Hepatocyte (in vitro differentiated cells): ENCODE data around the gene GXYLT2. TPM values are rescaled to one million over a fixed set of nuclear protein-coding genes. Genes with fewer than 3 reads are reported as not detected.
A peak's percentile ranks its signal among the peaks of the same experiment; 100 is the strongest.

Experiments used
- DNase-seq: peaks from one replicate; pipeline ENCODE4 v3.0.0-alpha.2; 2016; ENCODE audit warnings: low spot score
- H2AFZ ChIP-seq: fragments of 200-600 bp; sonication (generic); 2 replicates; pipeline ENCODE4 v1.6.0; 2016; ENCODE audit warnings: antibody characterized with exemption, mild to moderate bottlenecking
- H3K27ac ChIP-seq: fragments of 200-600 bp; sonication (generic); 2 replicates; pipeline ENCODE4 v1.5.1; 2016; ENCODE audit warnings: mild to moderate bottlenecking
- H3K27me3 ChIP-seq: fragments of 200-600 bp; sonication (generic); 2 replicates; pipeline ENCODE4 v1.6.1; 2016
- H3K36me3 ChIP-seq: fragments of 200-600 bp; sonication (generic); replicated peaks from 2 replicates; pipeline ENCODE4 v1.5.1; 2016; ENCODE audit warnings: low read depth; ENCODE audit not compliant: insufficient read depth
- H3K4me1 ChIP-seq: fragments of 200-600 bp; sonication (generic); 2 replicates; pipeline ENCODE4 v1.5.1; 2016; ENCODE audit warnings: mild to moderate bottlenecking, moderate library complexity; ENCODE audit not compliant: insufficient read depth
- H3K4me2 ChIP-seq: fragments of 200-600 bp; sonication (generic); 2 replicates; pipeline ENCODE4 v1.6.0; 2016
- H3K4me3 ChIP-seq: fragments of 200-600 bp; sonication (generic); 2 replicates; pipeline ENCODE4 v1.5.1; 2016; ENCODE audit warnings: mild to moderate bottlenecking
- H3K79me2 ChIP-seq: fragments of 200-600 bp; sonication (generic); 2 replicates; pipeline ENCODE4 v1.6.0; 2017; ENCODE audit warnings: mild to moderate bottlenecking
- H3K9me2 ChIP-seq: fragments of 200-600 bp; sonication (generic); replicated peaks from 2 replicates; pipeline ENCODE4 v1.6.0; 2017; ENCODE audit warnings: mild to moderate bottlenecking; ENCODE audit not compliant: insufficient read depth
- H3K9me3 ChIP-seq: fragments of 200-600 bp; sonication (generic); 2 replicates; pipeline ENCODE4 v1.5.1; 2016; ENCODE audit warnings: low read depth, mild to moderate bottlenecking
- H4K20me1 ChIP-seq: fragments of 200-600 bp; sonication (generic); 2 replicates; pipeline ENCODE4 v1.6.0; 2016; ENCODE audit warnings: mild to moderate bottlenecking; ENCODE audit not compliant: insufficient read depth, poor library complexity, severe bottlenecking
- EZH2 ChIP-seq: fragments of 200-600 bp; sonication (generic); IDR thresholded peaks from 2 replicates; pipeline ENCODE4 v1.6.1; 2016; ENCODE audit warnings: antibody characterized with exemption, mild to moderate bottlenecking, borderline replicate concordance
- EZH2phosphoT487 ChIP-seq: fragments of 200-600 bp; sonication (generic); IDR thresholded peaks from one replicate; pipeline ENCODE4 v1.6.1; 2018; ENCODE audit warnings: antibody characterized with exemption, mild to moderate bottlenecking, low read depth, moderate library complexity; ENCODE audit not compliant: unreplicated experiment, severe bottlenecking
- WGBS: methylation state at CpG from one replicate; pipeline ENCODE4 v1.1.6; 2016; ENCODE audit warnings: low lambda C conversion rate; ENCODE audit errors: missing lambda C conversion rate; 5-methylcytosine and 5-hydroxymethylcytosine counted together
- polyA plus RNA-seq: library from polyadenylated mRNA; unstranded; fragments of >200 nt; fragmentation: Nextera tagmentation; extraction: Ambion mirVana; gene quantifications from 2 replicates; pipeline ENCODE4 v1.2.1, GENCODE V29; 2016
- total RNA-seq: library from RNA; depleted of rRNA; stranded (reverse); fragments of >200 nt; gene quantifications from 2 replicates; pipeline ENCODE4 v1.2.3, GENCODE V29; 2014
- TF ChIP-seq, protein P1 (sequence below): fragments of 200-600 bp; sonication (generic); IDR thresholded peaks from 2 replicates; pipeline ENCODE4 v1.5.1; 2016; ENCODE audit warnings: antibody characterized with exemption, mild to moderate bottlenecking; ENCODE audit not compliant: poor library complexity

The GXYLT2 gene
- total and polyA plus RNA-seq, 2 experiments from 2014 or later = 27.4 to 35.7 TPM

DNA sequence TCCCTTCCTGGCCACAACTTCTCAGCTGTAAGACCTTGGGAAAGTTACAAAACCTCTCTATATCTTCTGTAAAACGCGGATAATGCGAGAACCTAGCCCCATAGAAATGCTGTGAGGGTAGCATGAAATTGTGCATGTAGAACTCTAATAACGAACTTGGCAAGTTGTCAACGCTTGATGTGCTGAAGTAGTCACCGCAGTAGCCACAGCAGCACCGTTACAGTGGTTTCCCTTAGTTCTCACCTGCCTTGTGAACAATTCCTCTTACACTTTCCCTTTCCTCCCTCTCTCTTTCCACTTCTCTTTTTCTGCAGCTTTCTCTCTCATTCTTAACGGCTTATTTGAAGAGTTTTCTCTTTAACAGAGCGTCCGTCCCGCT, 39.2 kb upstream of the GXYLT2 start:
- Histone ChIP-seq H3K79me2 (peaks cover 34% of the 10 kb centered on the region), H3K4me3 (peak overlapping the region; percentile 27), H3K9me2 (no peaks in the 10 kb centered on the region), H3K27ac (no peak overlapping the region), H3K36me3 (no peaks in the 10 kb centered on the region), H3K9me3 (no peaks in the 10 kb centered on the region), H3K4me1 (no peaks in the 10 kb centered on the region), H3K4me2 (peak overlapping the region; percentile 91), H3K27me3 (no peaks in the 10 kb centered on the region), H2AFZ (peak overlapping the region; percentile 34), H4K20me1 (no peaks in the 10 kb centered on the region)
- TF ChIP-seq EZH2 = no peak
- TF ChIP-seq, protein P1, sequence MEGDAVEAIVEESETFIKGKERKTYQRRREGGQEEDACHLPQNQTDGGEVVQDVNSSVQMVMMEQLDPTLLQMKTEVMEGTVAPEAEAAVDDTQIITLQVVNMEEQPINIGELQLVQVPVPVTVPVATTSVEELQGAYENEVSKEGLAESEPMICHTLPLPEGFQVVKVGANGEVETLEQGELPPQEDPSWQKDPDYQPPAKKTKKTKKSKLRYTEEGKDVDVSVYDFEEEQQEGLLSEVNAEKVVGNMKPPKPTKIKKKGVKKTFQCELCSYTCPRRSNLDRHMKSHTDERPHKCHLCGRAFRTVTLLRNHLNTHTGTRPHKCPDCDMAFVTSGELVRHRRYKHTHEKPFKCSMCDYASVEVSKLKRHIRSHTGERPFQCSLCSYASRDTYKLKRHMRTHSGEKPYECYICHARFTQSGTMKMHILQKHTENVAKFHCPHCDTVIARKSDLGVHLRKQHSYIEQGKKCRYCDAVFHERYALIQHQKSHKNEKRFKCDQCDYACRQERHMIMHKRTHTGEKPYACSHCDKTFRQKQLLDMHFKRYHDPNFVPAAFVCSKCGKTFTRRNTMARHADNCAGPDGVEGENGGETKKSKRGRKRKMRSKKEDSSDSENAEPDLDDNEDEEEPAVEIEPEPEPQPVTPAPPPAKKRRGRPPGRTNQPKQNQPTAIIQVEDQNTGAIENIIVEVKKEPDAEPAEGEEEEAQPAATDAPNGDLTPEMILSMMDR = no peak
- TF ChIP-seq EZH2phosphoT487 = no peak
- WGBS = 4% methylated on average over 11 of the region's 11 CpGs
- DNase-seq = no peak

DNA sequence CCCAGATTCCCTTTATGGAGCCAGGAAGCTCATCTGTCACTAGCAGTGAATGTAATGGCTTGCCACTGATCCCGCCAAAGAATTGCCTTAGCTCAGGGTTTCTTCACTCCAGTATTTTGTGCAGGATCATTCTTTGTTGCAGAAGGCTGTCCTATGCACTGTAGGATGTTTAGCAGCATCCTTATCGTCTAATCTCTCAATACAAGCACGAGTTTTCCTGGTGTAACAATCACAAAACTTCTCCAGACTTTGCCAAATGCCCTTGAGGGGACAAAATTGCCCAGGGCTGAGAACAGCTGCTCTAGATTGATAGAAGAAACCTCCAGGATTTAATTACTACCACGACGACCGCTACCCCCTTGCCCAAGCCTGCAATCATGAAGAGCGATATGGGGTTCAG, 32.8 kb upstream of the GXYLT2 start:
- Histone ChIP-seq H3K27me3 (peaks cover 6% of the 10 kb centered on the region), H3K36me3 (no peaks in the 10 kb centered on the region), H3K27ac (no peak overlapping the region), H4K20me1 (no peaks in the 10 kb centered on the region), H3K9me3 (no peaks in the 10 kb centered on the region), H3K4me2 (no peak overlapping the region), H3K9me2 (no peaks in the 10 kb centered on the region), H3K4me1 (no peaks in the 10 kb centered on the region), H2AFZ (no peak overlapping the region), H3K79me2 (no peaks in the 10 kb centered on the region), H3K4me3 (no peak overlapping the region)
- no peak for DNase-seq
- WGBS = 72% methylated on average over 7 of the region's 7 CpGs
- no peak for TF ChIP-seq EZH2
- no peak for TF ChIP-seq EZH2phosphoT487
- TF ChIP-seq, protein P1 = no peak

DNA sequence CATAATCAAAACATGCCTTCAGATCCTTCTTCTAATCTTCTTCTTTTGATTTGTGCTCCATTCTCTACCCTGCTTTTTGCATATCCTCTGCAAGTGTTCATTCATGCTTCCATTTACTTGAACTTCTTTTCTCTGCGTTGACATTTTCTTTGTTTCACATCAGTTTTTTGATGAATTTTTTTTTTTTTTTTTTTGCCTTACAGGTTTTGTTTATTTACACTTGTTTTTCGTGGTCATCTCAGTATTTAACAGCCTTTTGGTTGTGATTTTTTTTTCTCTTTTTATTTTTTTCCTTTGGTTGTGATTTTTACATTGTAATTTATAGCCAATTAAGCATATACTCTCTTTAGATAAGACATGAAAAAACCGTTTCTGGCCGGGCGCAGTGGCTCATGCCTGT, 27.8 kb upstream of the GXYLT2 start:
- Histone ChIP-seq H4K20me1 (no peaks in the 10 kb centered on the region), H3K9me2 (no peaks in the 10 kb centered on the region), H3K27ac (no peak overlapping the region), H3K27me3 (no peaks in the 10 kb centered on the region), H3K79me2 (no peaks in the 10 kb centered on the region), H3K9me3 (no peaks in the 10 kb centered on the region), H3K4me1 (peaks cover 6% of the 10 kb centered on the region), H2AFZ (no peak overlapping the region), H3K36me3 (no peaks in the 10 kb centered on the region), H3K4me3 (no peak overlapping the region), H3K4me2 (no peak overlapping the region)
- WGBS = 76% methylated on average over 4 of the region's 5 CpGs
- no peak for DNase-seq
- TF ChIP-seq EZH2phosphoT487 (no peak), EZH2 (no peak)
- TF ChIP-seq, protein P1 = no peak

DNA sequence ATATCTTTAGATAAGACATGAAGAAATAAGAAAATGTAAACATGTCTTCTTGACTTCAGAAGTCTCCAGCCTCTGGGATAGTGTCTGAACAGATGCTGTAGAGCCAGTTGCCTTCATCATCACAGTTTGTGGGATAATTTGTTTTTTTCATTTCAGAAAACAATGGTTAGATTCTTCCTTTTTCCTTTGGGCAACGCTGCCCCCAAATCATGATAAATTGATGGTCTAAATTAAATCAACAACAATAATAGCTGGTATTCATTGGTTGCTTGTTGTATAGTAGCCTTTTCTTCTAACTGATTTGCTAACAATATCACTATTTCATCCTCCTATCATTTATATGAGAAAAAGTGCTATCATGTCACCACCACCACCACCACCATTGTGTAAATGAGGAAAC, 27.0 kb upstream of the GXYLT2 start:
- Histone ChIP-seq H3K36me3 (no peaks in the 10 kb centered on the region), H3K4me3 (no peak overlapping the region), H3K4me1 (peaks cover 6% of the 10 kb centered on the region), H3K27ac (no peak overlapping the region), H4K20me1 (no peaks in the 10 kb centered on the region), H3K79me2 (no peaks in the 10 kb centered on the region), H3K9me3 (no peaks in the 10 kb centered on the region), H3K27me3 (no peaks in the 10 kb centered on the region), H2AFZ (no peak overlapping the region), H3K4me2 (no peak overlapping the region), H3K9me2 (no peaks in the 10 kb centered on the region)
- no peak for DNase-seq
- 88% methylated on average over 1 of the region's 1 CpG for WGBS
- TF ChIP-seq EZH2 = no peak
- TF ChIP-seq, protein P1 = no peak
- TF ChIP-seq EZH2phosphoT487 = no peak
